HG02588 (cell line): Measurements from ENCODE around the gene IDS.
"Not testable (repeated sequence)": the region's sequence is repeated elsewhere in the genome, so short reads cannot be mapped to it uniquely, and the experiment has no call there.

Experiments
- ATAC-seq: cut with Tn5 transposase; IDR thresholded peaks from one replicate; pipeline ENCODE4 v1.9.1; 2021; ENCODE audit warnings: mild to moderate bottlenecking, moderate library complexity; ENCODE audit not compliant: unreplicated experiment

The IDS gene

GRCh38 chrX:149528381-149528780 lies 23.3 kb upstream of the IDS start:
- no peak for ATAC-seq

- ATAC-seq = no peak
Observed at GRCh38 chrX:149527705-149528104, 22.6 kb upstream of the IDS start.

- ATAC-seq = not testable (repeated sequence)
Observed at GRCh38 chrX:149526318-149527033, 21.4 kb upstream of the IDS start.

GRCh38 chrX:149525903-149526302 lies 20.8 kb upstream of the IDS start:
- ATAC-seq = peak; percentile 51

- peak; percentile 92 for ATAC-seq
Observed at GRCh38 chrX:149525389-149525788, 20.3 kb upstream of the IDS start.

- no peak for ATAC-seq
Observed at GRCh38 chrX:149522916-149523315, 17.8 kb upstream of the IDS start.

GRCh38 chrX:149521438-149521837 lies 16.3 kb upstream of the IDS start:
- no peak for ATAC-seq

- ATAC-seq = not testable (repeated sequence)
Observed at GRCh38 chrX:149520636-149521277, 15.7 kb upstream of the IDS start.

- no peak for ATAC-seq
Observed at GRCh38 chrX:149518236-149518635, 13.1 kb upstream of the IDS start.

GRCh38 chrX:149517308-149517707 lies 12.2 kb upstream of the IDS start:
- no peak for ATAC-seq

- no peak for ATAC-seq
Observed at GRCh38 chrX:149516604-149517003, 11.5 kb upstream of the IDS start.

- ATAC-seq = no peak
Observed at GRCh38 chrX:149515954-149516602, 11.0 kb upstream of the IDS start.

GRCh38 chrX:149513825-149514428 lies 8.8 kb upstream of the IDS start:
- no peak for ATAC-seq

GRCh38 chrX:149512225-149512885 lies 7.2 kb upstream of the IDS start:
- ATAC-seq = peak; percentile 86

- ATAC-seq = no peak
Observed at GRCh38 chrX:149511081-149511480, 6.0 kb upstream of the IDS start.

GRCh38 chrX:149510386-149510785 lies 5.3 kb upstream of the IDS start:
- no peak for ATAC-seq

- no peak for ATAC-seq
Observed at GRCh38 chrX:149508467-149508866, 3.4 kb upstream of the IDS start.

- ATAC-seq = no peak
Observed at GRCh38 chrX:149506349-149506748, 1.2 kb upstream of the IDS start.

GRCh38 chrX:149505671-149506070 lies 565 bp upstream of the IDS start:
- no peak for ATAC-seq

- ATAC-seq = peak; percentile 32
Observed at GRCh38 chrX:149504226-149504914, 736 bp downstream of the IDS start.

- ATAC-seq = peak; percentile 67
Observed at GRCh38 chrX:149503446-149503845, 1.7 kb downstream of the IDS start.
